HG03196 (cell line): ENCODE data around the gene LRBA.
"Not testable (repeated sequence)": the region's sequence is repeated elsewhere in the genome, so short reads cannot be mapped to it uniquely, and the experiment has no call there.

Experiments used
- ATAC-seq: cut with Tn5 transposase; IDR thresholded peaks from one replicate; pipeline ENCODE4 v1.9.1; 2021; ENCODE audit not compliant: unreplicated experiment

LRBA gene

GRCh38 chr4:151014521-151015458 lies at the start of gene LRBA:
LRBA (minus strand) TSS chr4:151015284; CDS start chr4:151014642, 642 bp downstream.
- ATAC-seq: peak; percentile 68

GRCh38 chr4:151063143-151063542 lies 48.1 kb upstream of the LRBA start:
- ATAC-seq: not testable (repeated sequence)

- no peak for ATAC-seq
These were observed 40.5 kb upstream of the LRBA start for GRCh38 chr4:151055539-151055938.

- ATAC-seq: no peak
These were observed 37.7 kb upstream of the LRBA start for GRCh38 chr4:151052785-151053184.

- ATAC-seq: no peak
These were observed 34.4 kb upstream of the LRBA start for GRCh38 chr4:151049430-151049884.

- ATAC-seq: no peak
These were observed 33.8 kb upstream of the LRBA start for GRCh38 chr4:151048913-151049312.

- no peak for ATAC-seq
These were observed 31.5 kb upstream of the LRBA start for GRCh38 chr4:151046609-151047008.

- ATAC-seq: no peak
These were observed 30.8 kb upstream of the LRBA start for GRCh38 chr4:151045907-151046306.

GRCh38 chr4:151043803-151044515 lies 28.9 kb upstream of the LRBA start:
- no peak for ATAC-seq

GRCh38 chr4:151039733-151040132 lies 24.6 kb upstream of the LRBA start:
- no peak for ATAC-seq

GRCh38 chr4:151038452-151039157 lies 23.5 kb upstream of the LRBA start:
- ATAC-seq: no peak

GRCh38 chr4:151035911-151036310 lies 20.8 kb upstream of the LRBA start:
- no peak for ATAC-seq

- ATAC-seq: no peak
These were observed 20.2 kb upstream of the LRBA start for GRCh38 chr4:151035328-151035727.

GRCh38 chr4:151034829-151035228 lies 19.7 kb upstream of the LRBA start:
- ATAC-seq: no peak

GRCh38 chr4:151031831-151032605 lies 16.9 kb upstream of the LRBA start:
- ATAC-seq: peak; percentile 67

GRCh38 chr4:151029537-151029936 lies 14.5 kb upstream of the LRBA start:
- ATAC-seq: no peak

- ATAC-seq: not testable (repeated sequence)
These were observed 13.9 kb upstream of the LRBA start for GRCh38 chr4:151029006-151029405.

- ATAC-seq: no peak
These were observed 10.7 kb upstream of the LRBA start for GRCh38 chr4:151025759-151026158.

- no peak for ATAC-seq
These were observed 7.5 kb upstream of the LRBA start for GRCh38 chr4:151022586-151022985.

GRCh38 chr4:151021637-151022334 lies 6.7 kb upstream of the LRBA start:
- no peak for ATAC-seq
